ENCODE data around the gene HHAT.

The HHAT gene

DNA sequence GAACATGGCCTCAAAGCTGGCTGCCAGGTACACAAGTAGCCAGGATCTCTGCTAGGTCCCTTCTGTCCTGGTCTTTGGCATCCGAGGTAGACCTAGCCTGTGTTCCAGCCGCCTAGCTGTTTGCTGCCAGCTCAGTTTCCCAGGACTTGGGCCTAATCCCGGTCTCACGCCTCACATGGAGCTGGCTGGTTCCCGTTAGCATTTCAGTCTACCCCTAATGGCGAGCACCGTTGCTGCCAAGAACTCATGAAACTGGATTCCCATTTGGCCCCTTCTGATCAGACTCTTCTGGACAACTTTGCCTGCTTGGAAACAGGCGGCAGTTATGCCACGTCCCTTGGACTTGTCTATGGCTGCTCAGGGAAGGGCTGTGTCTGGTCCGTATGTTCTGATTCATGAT is 26.2 kb upstream of the HHAT start:
- no peaks in the 10 kb centered on the region for H3K9me2 ChIP-seq (ENCODE audit: low read depth, low read length)
- no peaks in the 10 kb centered on the region for H3K36me3 ChIP-seq (ENCODE audit: insufficient read depth, low read length)
- TF ChIP-seq CTCF (IDR thresholded peaks at IDR 0.05; ENCODE audit: low read length), result no peak
- TF ChIP-seq EZH2 (IDR thresholded peaks at IDR 0.05; ENCODE audit: borderline replicate concordance, low read length), result no peak
- H3K9ac ChIP-seq (ENCODE audit: low read length), result no peak overlapping the region
- H3F3A ChIP-seq (ENCODE audit: insufficient read depth, low read length), result no peaks in the 10 kb centered on the region
- H4K20me1 ChIP-seq (ENCODE audit: insufficient read depth, low read length), result no peaks in the 10 kb centered on the region
- no peaks in the 10 kb centered on the region for H3K9me3 ChIP-seq (ENCODE audit: low read length)
- no peak overlapping the region for H3K4me3 ChIP-seq (ENCODE audit: low read depth, low read length, poor library complexity, severe bottlenecking)
- H3K27ac ChIP-seq (ENCODE audit: low read depth, low read length, poor library complexity, severe bottlenecking), result no peak overlapping the region
- H3K4me2 ChIP-seq (ENCODE audit: low read length), result no peak overlapping the region
- no peaks in the 10 kb centered on the region for H3K4me1 ChIP-seq (ENCODE audit: insufficient read depth, low read length, severe bottlenecking)
- H3K79me2 ChIP-seq (ENCODE audit: insufficient read depth, low read length), result no peaks in the 10 kb centered on the region
- no peaks in the 10 kb centered on the region for H3K27me3 ChIP-seq (ENCODE audit: insufficient read depth, low read length)
- no peak overlapping the region for H2AFZ ChIP-seq (ENCODE audit: low read length)

- Histone ChIP-seq H3K4me1 (ENCODE audit: insufficient read depth, low read length, severe bottlenecking) (no peaks in the 10 kb centered on the region), H3F3A (ENCODE audit: insufficient read depth, low read length) (no peaks in the 10 kb centered on the region), H3K4me3 (ENCODE audit: low read depth, low read length, poor library complexity, severe bottlenecking) (no peak overlapping the region), H3K9ac (ENCODE audit: low read length) (no peak overlapping the region), H3K9me3 (ENCODE audit: low read length) (no peaks in the 10 kb centered on the region), H2AFZ (ENCODE audit: low read length) (no peak overlapping the region), H3K4me2 (ENCODE audit: low read length) (no peak overlapping the region), H3K27me3 (ENCODE audit: insufficient read depth, low read length) (no peaks in the 10 kb centered on the region), H3K27ac (ENCODE audit: low read depth, low read length, poor library complexity, severe bottlenecking) (no peak overlapping the region), H4K20me1 (ENCODE audit: insufficient read depth, low read length) (no peaks in the 10 kb centered on the region), H3K9me2 (ENCODE audit: low read depth, low read length) (no peaks in the 10 kb centered on the region), H3K79me2 (ENCODE audit: insufficient read depth, low read length) (no peaks in the 10 kb centered on the region), H3K36me3 (ENCODE audit: insufficient read depth, low read length) (no peaks in the 10 kb centered on the region)
- no peak for TF ChIP-seq CTCF (IDR thresholded peaks at IDR 0.05; ENCODE audit: low read length)
- no peak for TF ChIP-seq EZH2 (IDR thresholded peaks at IDR 0.05; ENCODE audit: borderline replicate concordance, low read length)
Observed at GRCh38 chr1:210303391-210303790, 25.3 kb upstream of the HHAT start.

GRCh38 chr1:210310562-210311153 is 18.0 kb upstream of the HHAT start:
- H3K79me2 ChIP-seq (ENCODE audit: insufficient read depth, low read length), result no peaks in the 10 kb centered on the region
- H3K4me1 ChIP-seq (ENCODE audit: insufficient read depth, low read length, severe bottlenecking), result peaks cover 4% of the 10 kb centered on the region
- no peaks in the 10 kb centered on the region for H3K9me3 ChIP-seq (ENCODE audit: low read length)
- H3K27me3 ChIP-seq (ENCODE audit: insufficient read depth, low read length), result no peaks in the 10 kb centered on the region
- H3K27ac ChIP-seq (ENCODE audit: low read depth, low read length, poor library complexity, severe bottlenecking), result no peak overlapping the region
- H3K9ac ChIP-seq (ENCODE audit: low read length), result no peak overlapping the region
- H3K9me2 ChIP-seq (ENCODE audit: low read depth, low read length), result no peaks in the 10 kb centered on the region
- no peaks in the 10 kb centered on the region for H3F3A ChIP-seq (ENCODE audit: insufficient read depth, low read length)
- no peak overlapping the region for H3K4me2 ChIP-seq (ENCODE audit: low read length)
- H3K4me3 ChIP-seq (ENCODE audit: low read depth, low read length, poor library complexity, severe bottlenecking), result no peak overlapping the region
- no peaks in the 10 kb centered on the region for H3K36me3 ChIP-seq (ENCODE audit: insufficient read depth, low read length)
- TF ChIP-seq EZH2 (IDR thresholded peaks at IDR 0.05; ENCODE audit: borderline replicate concordance, low read length) (no peak), CTCF (IDR thresholded peaks at IDR 0.05; ENCODE audit: low read length) (no peak)
- H2AFZ ChIP-seq (ENCODE audit: low read length), result no peak overlapping the region
- no peaks in the 10 kb centered on the region for H4K20me1 ChIP-seq (ENCODE audit: insufficient read depth, low read length)

Measured in OCI-LY1 (cell line).